ENCODE results near the gene ABCC10.

- TF ChIP-seq CTCF (IDR thresholded peaks at IDR 0.05) (no peak), POLR2A (IDR thresholded peaks at IDR 0.05) (peak in 1 of 2 donors; percentile 18)
Observed at GRCh38 chr6:43426928-43427405, 374 bp upstream of the ABCC10 start.

Measured in Peyer's patch (tissue), 4 donors.